ENCODE measurements around the gene DLEC1. TPM values are rescaled to one million over a fixed set of nuclear protein-coding genes. Genes with fewer than 3 reads are reported as not detected.
A peak's percentile ranks its signal among the peaks of the same experiment; 100 is the strongest.

DLEC1 gene
- total RNA-seq, 2 donors from 2014 or later, result 3.9 to 6.0 TPM

- Mint-ChIP-seq H3K27me3 (ENCODE audit: insufficient read depth) (peaks cover 6% of the 10 kb centered on the region), H3K27ac (no peak overlapping the region), H3K9me3 (no peaks in the 10 kb centered on the region), H3K36me3 (ENCODE audit: low read depth) (no peaks in the 10 kb centered on the region), H3K4me1 (peaks cover 11% of the 10 kb centered on the region), H3K4me3 (no peak overlapping the region)
- Histone ChIP-seq H3K36me3 (ENCODE audit: control insufficient read depth, insufficient read depth, low read length) (no peaks in the 10 kb centered on the region), H3K4me1 (ENCODE audit: control insufficient read depth, insufficient read depth, low read length) (peaks cover 2% of the 10 kb centered on the region), H3K4me3 (ENCODE audit: low read length) (no peak overlapping the region), H3K9ac (ENCODE audit: extremely low read depth, low read length, poor library complexity, severe bottlenecking) (no peak overlapping the region), H3K27me3 (ENCODE audit: control insufficient read depth, insufficient read depth, low read length, poor library complexity, severe bottlenecking) (no peaks in the 10 kb centered on the region), H3K9me3 (ENCODE audit: control insufficient read depth, low read length) (no peaks in the 10 kb centered on the region), H3K27ac (ENCODE audit: low read depth, low read length) (no peak overlapping the region)
- DNase-seq, result no peak
- 88 to 100% methylated on average over 1 to 3 of the region's 3 CpGs for WGBS, 2 experiments (ENCODE audit: insufficient coverage in 1 of 2, insufficient read length in 1 of 2)
- no peak for TF ChIP-seq CTCF (conservative IDR thresholded peaks at IDR 0.05)
These were observed 56.0 kb downstream of the DLEC1 start for GRCh38 chr3:38094999-38095398.

GRCh38 chr3:38095669-38096483, 56.9 kb downstream of the DLEC1 start:
- no peaks in the 10 kb centered on the region for H3K36me3 Mint-ChIP-seq (ENCODE audit: low read depth)
- no peak overlapping the region for H3K27ac Mint-ChIP-seq
- Histone ChIP-seq H3K36me3 (ENCODE audit: control insufficient read depth, insufficient read depth, low read length) (no peaks in the 10 kb centered on the region), H3K27me3 (ENCODE audit: control insufficient read depth, insufficient read depth, low read length, poor library complexity, severe bottlenecking) (no peaks in the 10 kb centered on the region), H3K4me1 (ENCODE audit: control insufficient read depth, insufficient read depth, low read length) (peaks cover 2% of the 10 kb centered on the region), H3K9me3 (ENCODE audit: control insufficient read depth, low read length) (no peaks in the 10 kb centered on the region), H3K4me3 (ENCODE audit: low read length) (no peak overlapping the region), H3K9ac (ENCODE audit: extremely low read depth, low read length, poor library complexity, severe bottlenecking) (no peak overlapping the region), H3K27ac (ENCODE audit: low read depth, low read length) (no peak overlapping the region)
- H3K27me3 Mint-ChIP-seq (ENCODE audit: insufficient read depth), result peaks cover 6% of the 10 kb centered on the region
- H3K9me3 Mint-ChIP-seq, result no peaks in the 10 kb centered on the region
- TF ChIP-seq CTCF (conservative IDR thresholded peaks at IDR 0.05), result no peak
- peaks cover 13% of the 10 kb centered on the region for H3K4me1 Mint-ChIP-seq
- WGBS, 2 experiments (ENCODE audit: insufficient coverage in 1 of 2, insufficient read length in 1 of 2), result 84 to 90% methylated on average over 3 to 6 of the region's 6 CpGs
- DNase-seq, result no peak
- H3K4me3 Mint-ChIP-seq, result no peak overlapping the region

GRCh38 chr3:38097446-38098375, 58.7 kb downstream of the DLEC1 start:
- WGBS, 2 experiments (ENCODE audit: insufficient coverage in 1 of 2, insufficient read length in 1 of 2), result 95 to 100% methylated on average over 12 to 19 of the region's 19 CpGs

More at GRCh38 chr3:38097446-38098375, 58.7 kb downstream of the DLEC1 start:
- H3K9ac ChIP-seq (ENCODE audit: extremely low read depth, low read length, poor library complexity, severe bottlenecking), result no peak overlapping the region
- peaks cover 6% of the 10 kb centered on the region for H3K27me3 Mint-ChIP-seq (ENCODE audit: insufficient read depth)
- H3K36me3 ChIP-seq (ENCODE audit: control insufficient read depth, insufficient read depth, low read length), result no peaks in the 10 kb centered on the region
- DNase-seq, result peak; percentile 44
- H3K4me3 ChIP-seq (ENCODE audit: low read length), result no peak overlapping the region
- H3K27ac Mint-ChIP-seq, result no peak overlapping the region
- no peak overlapping the region for H3K27ac ChIP-seq (ENCODE audit: low read depth, low read length)
- TF ChIP-seq CTCF (conservative IDR thresholded peaks at IDR 0.05), result no peak
- H3K4me3 Mint-ChIP-seq, result no peak overlapping the region
- no peaks in the 10 kb centered on the region for H3K27me3 ChIP-seq (ENCODE audit: control insufficient read depth, insufficient read depth, low read length, poor library complexity, severe bottlenecking)
- peaks cover 7% of the 10 kb centered on the region for H3K4me1 ChIP-seq (ENCODE audit: control insufficient read depth, insufficient read depth, low read length)
- H3K9me3 Mint-ChIP-seq, result no peaks in the 10 kb centered on the region
- H3K9me3 ChIP-seq (ENCODE audit: control insufficient read depth, low read length), result no peaks in the 10 kb centered on the region
- H3K36me3 Mint-ChIP-seq (ENCODE audit: low read depth), result no peaks in the 10 kb centered on the region
- peaks cover 25% of the 10 kb centered on the region for H3K4me1 Mint-ChIP-seq

Measured in endodermal cell (in vitro differentiated cells).